Neuronal stem cell (in vitro differentiated cells): Measurements from ENCODE around the gene TRIP12.

Source experiments
- DNase-seq: peaks from one replicate; pipeline ENCODE4 v3.0.0-alpha.2; 2013; ENCODE audit warnings: low spot score
- H2AFZ ChIP-seq: one replicate; pipeline ENCODE4 v1.6.1; 2013; ENCODE audit warnings: mild to moderate bottlenecking, low read length, inconsistent platforms
- H2AK5ac ChIP-seq: 2 replicates; pipeline ENCODE4 v1.6.1; 2013; ENCODE audit warnings: low read depth, mild to moderate bottlenecking, inconsistent platforms, low read length, moderate library complexity, mixed read lengths
- H2BK120ac ChIP-seq: 2 replicates; pipeline ENCODE4 v1.6.1; 2013; ENCODE audit warnings: low read depth, mild to moderate bottlenecking, inconsistent platforms, low read length, moderate library complexity, mixed read lengths
- H2BK12ac ChIP-seq: one replicate; pipeline ENCODE4 v1.6.1; 2013; ENCODE audit warnings: low read length, inconsistent platforms
- H2BK15ac ChIP-seq: 2 replicates; pipeline ENCODE4 v1.6.1; 2013; ENCODE audit warnings: mild to moderate bottlenecking, low read length, inconsistent platforms, mixed read lengths
- H2BK5ac ChIP-seq: one replicate; pipeline ENCODE4 v1.6.1; 2013; ENCODE audit warnings: inconsistent platforms, mild to moderate bottlenecking, low read length, moderate library complexity
- H3K14ac ChIP-seq: one replicate; pipeline ENCODE4 v1.6.1; 2013; ENCODE audit warnings: low read length, inconsistent platforms
- H3K18ac ChIP-seq: 2 replicates; pipeline ENCODE4 v1.6.1; 2013; ENCODE audit warnings: low read length, inconsistent platforms
- H3K23ac ChIP-seq: 2 replicates; pipeline ENCODE4 v1.6.1; 2013; ENCODE audit warnings: low read depth, mild to moderate bottlenecking, mixed read lengths, low read length, inconsistent platforms; ENCODE audit not compliant: poor library complexity
- H3K27ac ChIP-seq: replicated peaks from 3 replicates; pipeline ENCODE4 v1.5.1; 2013; ENCODE audit warnings: low read length, inconsistent platforms
- H3K27me3 ChIP-seq, 3 experiments: 2 replicates each; pipeline ENCODE4 v1.6.1; 2013; ENCODE audit warnings: low read length in 3 of 3, mild to moderate bottlenecking in 2 of 3, inconsistent platforms in 1 of 3, low read depth in 1 of 3, mixed read lengths in 1 of 3, moderate library complexity in 1 of 3; ENCODE audit not compliant: control insufficient read depth in 3 of 3, insufficient read depth in 3 of 3
- H3K36me3 ChIP-seq, 2 donors: replicated peaks in 1 of 2; 2 replicates each; pipeline ENCODE4 v1.6.1; 2013; ENCODE audit warnings: low read length in 2 of 2; ENCODE audit not compliant: control insufficient read depth in 2 of 2, insufficient read depth in 2 of 2
- H3K4ac ChIP-seq: 2 replicates; pipeline ENCODE4 v1.6.1; 2013; ENCODE audit warnings: inconsistent platforms, mild to moderate bottlenecking, low read length, moderate library complexity
- H3K4me1 ChIP-seq, 2 donors: 1 replicate in 1 of 2; 2 replicates in 1 of 2; pipeline ENCODE4 v1.6.1; 2013; ENCODE audit warnings: low read length in 2 of 2, low read depth in 1 of 2; ENCODE audit not compliant: control insufficient read depth in 2 of 2, insufficient read depth in 1 of 2
- H3K4me2 ChIP-seq: one replicate; pipeline ENCODE4 v1.6.1; 2013; ENCODE audit warnings: mild to moderate bottlenecking, low read length, inconsistent platforms; ENCODE audit not compliant: insufficient read depth, poor library complexity, severe bottlenecking
- H3K4me3 ChIP-seq, 2 donors: 2 replicates each; pipeline ENCODE4 v1.5.1; 2013; ENCODE audit warnings: low read length in 2 of 2, mild to moderate bottlenecking in 2 of 2, inconsistent platforms in 1 of 2, moderate library complexity in 1 of 2
- H3K79me1 ChIP-seq: one replicate; pipeline ENCODE4 v1.6.1; 2013; ENCODE audit warnings: low read depth, mild to moderate bottlenecking, inconsistent platforms, low read length, moderate library complexity
- H3K9ac ChIP-seq: one replicate; pipeline ENCODE4 v1.6.1; 2013; ENCODE audit warnings: mild to moderate bottlenecking, low read depth, low read length, inconsistent platforms; ENCODE audit not compliant: poor library complexity
- H3K9me3 ChIP-seq, 2 donors: replicated peaks in 1 of 2; 2 replicates each; pipeline versions ENCODE3 to v1.6.1; 2013; ENCODE audit warnings: low read length in 2 of 2, mild to moderate bottlenecking in 2 of 2, inconsistent platforms in 1 of 2, low read depth in 1 of 2, mixed read lengths in 1 of 2, moderate library complexity in 1 of 2; ENCODE audit not compliant: control insufficient read depth in 2 of 2, insufficient read depth in 1 of 2
- H4K8ac ChIP-seq: one replicate; pipeline ENCODE4 v1.6.1; 2013; ENCODE audit warnings: low read depth, mild to moderate bottlenecking, inconsistent platforms, low read length, moderate library complexity
- H4K91ac ChIP-seq: one replicate; pipeline ENCODE4 v1.6.1; 2013; ENCODE audit warnings: low read length, low read depth, mild to moderate bottlenecking, inconsistent platforms; ENCODE audit not compliant: poor library complexity
- WGBS, 2 donors: extraction: QIAGEN DNeasy Blood & Tissue Kit; methylation state at CpG; one replicate each; pipeline ENCODE4 v1.1.7; 2013; ENCODE audit warnings: missing lambda C conversion rate in 2 of 2, mixed read lengths in 1 of 2; ENCODE audit not compliant: insufficient read length in 2 of 2, insufficient replicate concordance in 1 of 2; ENCODE audit errors: extremely low coverage in 2 of 2; 5-methylcytosine and 5-hydroxymethylcytosine counted together

The TRIP12 gene

DNA sequence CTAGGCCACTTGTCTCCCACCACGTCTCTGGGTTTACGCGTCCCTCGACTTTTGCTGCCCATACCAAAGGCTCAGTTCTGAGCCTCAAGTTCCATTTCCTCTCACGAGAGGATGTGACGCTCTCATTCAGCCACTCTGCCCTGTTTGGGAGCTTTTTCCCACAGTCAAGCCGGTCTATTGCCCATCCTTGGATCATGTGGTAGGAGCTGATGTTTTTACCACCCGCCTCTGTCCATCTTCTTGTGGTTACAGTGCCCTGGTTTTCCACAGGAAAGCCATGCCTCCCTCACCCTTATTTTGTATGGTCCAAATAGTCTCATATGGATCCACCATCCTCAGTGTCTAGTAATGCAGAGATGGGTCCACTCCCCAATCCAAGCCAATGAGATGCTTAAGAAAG, 20.9 kb upstream of the TRIP12 start:
- Histone ChIP-seq H3K14ac (no peak overlapping the region), H2AFZ (no peak overlapping the region), H3K23ac (no peak overlapping the region), H4K91ac (no peak overlapping the region), H3K27me3 (no peaks in the 10 kb centered on the region), H4K8ac (no peak overlapping the region), H2AK5ac (no peak overlapping the region), H3K18ac (no peak overlapping the region), H3K4ac (no peak overlapping the region), H3K36me3 (no peaks in the 10 kb centered on the region), H2BK5ac (no peak overlapping the region), H3K4me3 (no peak overlapping the region), H3K9ac (no peak overlapping the region), H2BK15ac (no peak overlapping the region), H3K9me3 (no peaks in the 10 kb centered on the region), H3K27ac (no peak overlapping the region), H2BK12ac (no peak overlapping the region), H3K4me1 (no peaks in the 10 kb centered on the region), H2BK120ac (no peak overlapping the region), H3K79me1 (no peaks in the 10 kb centered on the region), H3K4me2 (no peak overlapping the region)
- WGBS, 2 donors, result no CpG with 5 or more reads among the region's 8 CpGs
- no peak for DNase-seq

GRCh38 chr2:229937537-229937936, 15.7 kb upstream of the TRIP12 start:
- Histone ChIP-seq H2BK5ac (no peak overlapping the region), H3K4me1 (no peaks in the 10 kb centered on the region), H2BK120ac (no peak overlapping the region), H3K9ac (no peak overlapping the region), H2BK15ac (no peak overlapping the region), H3K79me1 (no peaks in the 10 kb centered on the region), H2AK5ac (no peak overlapping the region), H3K4me3 (no peak overlapping the region), H2BK12ac (no peak overlapping the region), H3K14ac (no peak overlapping the region), H4K91ac (no peak overlapping the region), H3K18ac (no peak overlapping the region), H3K4me2 (no peak overlapping the region), H3K36me3 (no peaks in the 10 kb centered on the region), H3K9me3 (peaks cover 2 to 3% of the 10 kb centered on the region in 2 donors), H3K4ac (no peak overlapping the region), H3K23ac (no peak overlapping the region), H3K27ac (no peak overlapping the region), H2AFZ (no peak overlapping the region), H4K8ac (no peak overlapping the region), H3K27me3 (no peaks in the 10 kb centered on the region)
- no peak for DNase-seq
- WGBS, 2 donors, result no CpG with 5 or more reads among the region's 4 CpGs

DNA sequence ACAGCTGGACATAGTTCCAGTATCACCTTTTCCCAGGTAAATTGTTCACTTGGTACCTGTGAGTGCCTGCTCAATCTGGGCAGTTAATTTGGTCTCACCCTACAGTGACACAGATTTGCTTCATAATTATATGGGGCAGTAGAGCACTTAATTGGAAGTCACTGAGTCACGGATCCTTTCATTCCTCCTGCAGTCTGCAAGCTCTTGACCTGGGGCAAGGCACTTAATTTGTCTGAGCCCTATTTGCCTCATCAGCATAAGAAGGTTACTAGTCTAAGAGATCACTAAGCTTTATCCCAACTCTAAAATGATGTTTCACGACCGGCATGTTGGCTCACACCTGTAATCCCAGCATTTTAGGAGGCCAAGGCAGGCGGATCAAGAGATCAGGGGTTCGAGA, 9.4 kb upstream of the TRIP12 start:
- no CpG with 5 or more reads among the region's 5 CpGs for WGBS, 2 donors
- H3K27me3 ChIP-seq, result no peaks in the 10 kb centered on the region
- no peak overlapping the region for H2BK15ac ChIP-seq
- no peak overlapping the region for H3K27ac ChIP-seq
- H3K4me1 ChIP-seq, result no peaks in the 10 kb centered on the region
- H3K4me2 ChIP-seq, result no peak overlapping the region
- H2BK5ac ChIP-seq, result no peak overlapping the region
- no peak overlapping the region for H4K8ac ChIP-seq
- H4K91ac ChIP-seq, result no peak overlapping the region
- H3K79me1 ChIP-seq, result no peaks in the 10 kb centered on the region
- H3K9me3 ChIP-seq, result peaks cover 2 to 3% of the 10 kb centered on the region in 2 donors
- H3K4me3 ChIP-seq, result no peak overlapping the region
- H2BK120ac ChIP-seq, result no peak overlapping the region
- no peaks in the 10 kb centered on the region for H3K36me3 ChIP-seq
- H2AFZ ChIP-seq, result no peak overlapping the region
- no peak overlapping the region for H2BK12ac ChIP-seq
- H3K23ac ChIP-seq, result no peak overlapping the region
- H3K9ac ChIP-seq, result no peak overlapping the region
- H3K14ac ChIP-seq, result no peak overlapping the region
- no peak overlapping the region for H3K4ac ChIP-seq
- H3K18ac ChIP-seq, result no peak overlapping the region
- H2AK5ac ChIP-seq, result no peak overlapping the region
- DNase-seq, result no peak

DNA sequence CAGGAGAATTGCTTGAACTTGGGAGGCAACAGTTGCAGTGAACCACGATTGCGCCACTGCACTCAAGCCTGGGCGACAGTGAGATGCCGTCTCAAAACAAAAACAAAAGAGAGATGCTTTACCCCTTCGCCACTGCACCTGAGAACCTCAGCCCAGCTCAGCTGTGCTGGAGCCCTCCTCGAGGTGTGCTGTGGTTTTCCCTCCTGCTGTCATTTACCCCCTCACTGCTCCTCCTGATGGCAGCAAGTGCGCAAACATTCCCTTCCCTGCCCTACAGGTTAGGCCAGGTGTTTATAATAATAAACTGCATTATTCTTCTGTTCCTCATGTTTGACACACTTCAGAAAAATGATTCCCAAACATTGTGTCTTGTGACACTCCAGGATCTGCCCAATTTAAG, 8.8 kb upstream of the TRIP12 start:
- H2AK5ac ChIP-seq, result no peak overlapping the region
- H3K4me2 ChIP-seq, result no peak overlapping the region
- H2BK15ac ChIP-seq, result no peak overlapping the region
- no peak overlapping the region for H3K4me3 ChIP-seq
- H3K79me1 ChIP-seq, result no peaks in the 10 kb centered on the region
- H3K4ac ChIP-seq, result no peak overlapping the region
- DNase-seq, result no peak
- peak overlapping the region; percentile 6 for H3K14ac ChIP-seq
- H3K9ac ChIP-seq, result no peak overlapping the region
- H3K18ac ChIP-seq, result no peak overlapping the region
- peaks cover 2 to 3% of the 10 kb centered on the region in 2 donors for H3K9me3 ChIP-seq
- H2AFZ ChIP-seq, result no peak overlapping the region
- H2BK120ac ChIP-seq, result no peak overlapping the region
- H2BK5ac ChIP-seq, result no peak overlapping the region
- WGBS, 2 donors, result no CpG with 5 or more reads among the region's 7 CpGs
- H3K36me3 ChIP-seq, result no peaks in the 10 kb centered on the region
- H3K4me1 ChIP-seq, result no peaks in the 10 kb centered on the region
- H3K27me3 ChIP-seq, result no peaks in the 10 kb centered on the region
- H3K23ac ChIP-seq, result no peak overlapping the region
- no peak overlapping the region for H4K91ac ChIP-seq
- no peak overlapping the region for H3K27ac ChIP-seq
- H4K8ac ChIP-seq, result no peak overlapping the region
- H2BK12ac ChIP-seq, result no peak overlapping the region
